Measurements from ENCODE around the gene SLC17A3.

SLC17A3 gene

DNA sequence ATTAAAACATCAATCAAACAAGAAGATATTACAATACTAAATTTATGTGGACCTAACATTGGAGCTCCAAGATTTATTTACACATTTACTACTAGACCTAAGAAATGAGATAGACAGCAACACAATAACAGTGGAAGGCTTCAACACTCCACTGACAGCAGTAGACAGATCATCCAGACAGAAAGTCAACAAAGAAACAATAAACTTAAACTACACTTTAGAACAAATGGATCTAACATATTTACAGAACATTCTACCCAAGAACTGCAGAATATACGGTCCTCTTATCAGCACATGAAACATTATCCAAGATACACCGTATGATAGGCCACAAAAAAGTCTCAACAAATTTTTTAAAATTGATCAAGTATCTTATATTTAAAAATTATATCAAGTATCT lies 69.2 kb downstream of the SLC17A3 start:
- TF ChIP-seq, protein P1, sequence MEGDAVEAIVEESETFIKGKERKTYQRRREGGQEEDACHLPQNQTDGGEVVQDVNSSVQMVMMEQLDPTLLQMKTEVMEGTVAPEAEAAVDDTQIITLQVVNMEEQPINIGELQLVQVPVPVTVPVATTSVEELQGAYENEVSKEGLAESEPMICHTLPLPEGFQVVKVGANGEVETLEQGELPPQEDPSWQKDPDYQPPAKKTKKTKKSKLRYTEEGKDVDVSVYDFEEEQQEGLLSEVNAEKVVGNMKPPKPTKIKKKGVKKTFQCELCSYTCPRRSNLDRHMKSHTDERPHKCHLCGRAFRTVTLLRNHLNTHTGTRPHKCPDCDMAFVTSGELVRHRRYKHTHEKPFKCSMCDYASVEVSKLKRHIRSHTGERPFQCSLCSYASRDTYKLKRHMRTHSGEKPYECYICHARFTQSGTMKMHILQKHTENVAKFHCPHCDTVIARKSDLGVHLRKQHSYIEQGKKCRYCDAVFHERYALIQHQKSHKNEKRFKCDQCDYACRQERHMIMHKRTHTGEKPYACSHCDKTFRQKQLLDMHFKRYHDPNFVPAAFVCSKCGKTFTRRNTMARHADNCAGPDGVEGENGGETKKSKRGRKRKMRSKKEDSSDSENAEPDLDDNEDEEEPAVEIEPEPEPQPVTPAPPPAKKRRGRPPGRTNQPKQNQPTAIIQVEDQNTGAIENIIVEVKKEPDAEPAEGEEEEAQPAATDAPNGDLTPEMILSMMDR (IDR thresholded peaks at IDR 0.05; ENCODE audit: low read depth, low read length), result no peak
- TF ChIP-seq POLR2A (IDR thresholded peaks at IDR 0.05; ENCODE audit: extremely low read depth, insufficient read length) (no peak), MYC (IDR thresholded peaks at IDR 0.05; ENCODE audit: low read depth, low read length) (no peak)
- TF ChIP-seq, protein P2, sequence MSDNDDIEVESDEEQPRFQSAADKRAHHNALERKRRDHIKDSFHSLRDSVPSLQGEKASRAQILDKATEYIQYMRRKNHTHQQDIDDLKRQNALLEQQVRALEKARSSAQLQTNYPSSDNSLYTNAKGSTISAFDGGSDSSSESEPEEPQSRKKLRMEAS (IDR thresholded peaks at IDR 0.05; ENCODE audit: low read depth, low read length), result no peak
- H3K4me3 ChIP-seq (ENCODE audit: low read depth, low read length), result no peak overlapping the region
- no peak for DNase-seq (ENCODE audit: low read depth)

DNA sequence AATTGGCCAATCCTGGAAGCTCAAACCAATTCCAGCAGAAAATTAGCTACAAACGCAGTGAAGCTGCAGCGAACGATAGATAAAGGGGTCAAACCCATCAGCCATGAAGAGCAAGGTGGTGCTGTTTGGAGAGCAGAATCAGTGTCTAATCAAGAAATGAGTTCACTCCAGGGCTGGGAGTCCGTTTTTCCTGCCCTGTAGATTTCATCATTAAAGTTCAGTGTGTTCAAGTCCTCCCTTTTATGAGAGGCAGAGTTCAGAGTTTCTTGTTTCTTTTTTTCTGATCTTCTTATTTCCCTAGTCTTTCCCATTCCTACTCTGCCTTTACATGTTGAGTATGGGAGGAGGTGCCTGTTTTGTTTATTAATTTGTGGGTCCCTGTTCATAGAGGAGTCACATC lies 72.6 kb downstream of the SLC17A3 start:
- H3K4me3 ChIP-seq (ENCODE audit: low read depth, low read length), result no peak overlapping the region
- no peak for DNase-seq (ENCODE audit: low read depth)
- no peak for TF ChIP-seq MYC (IDR thresholded peaks at IDR 0.05; ENCODE audit: low read depth, low read length)
- TF ChIP-seq, protein P2 (IDR thresholded peaks at IDR 0.05; ENCODE audit: low read depth, low read length), result no peak
- TF ChIP-seq POLR2A (IDR thresholded peaks at IDR 0.05; ENCODE audit: extremely low read depth, insufficient read length), result no peak
- TF ChIP-seq, protein P1 (IDR thresholded peaks at IDR 0.05; ENCODE audit: low read depth, low read length), result no peak
